GM12878 (cell line): ENCODE data around the gene NUDT22. TPM values are rescaled to one million over a fixed set of nuclear protein-coding genes. Genes with fewer than 3 reads are reported as not detected.

Source experiments
- ATAC-seq: fragments of 200-7000 bp; cut with Tn5 transposase; 3 replicates; pipeline ENCODE4 v1.9.1; 2020; ENCODE audit warnings: mild to moderate bottlenecking, moderate library complexity
- BruUV-seq: library from RNA; stranded (reverse); fragments of 400-500 nt; replicated peaks from 2 replicates; lab custom pipeline; 2021; lab: Mats Ljungman, UMichigan
- CTCF ChIA-PET: fragments of 300-600 bp; sonication (Branson Sonifier 250); formaldehyde crosslinking; extraction: SDS; loops from one replicate; lab custom pipeline; 2021; ENCODE audit warnings: inconsistent platforms; lab: Yijun Ruan, JAX
- POLR2A ChIA-PET: fragments of 350-600 bp; formaldehyde crosslinking; extraction: SDS; loops from one replicate; lab custom pipeline; 2021; ENCODE audit warnings: inconsistent platforms; lab: Charles Lee
- RAD21 ChIA-PET: fragments of 300-600 bp; sonication (Branson Sonifier 250); formaldehyde crosslinking; loops from one replicate; lab custom pipeline; 2023; ENCODE audit warnings: antibody characterized with exemption; ENCODE audit not compliant: unreplicated experiment; lab: Charles Lee
- SMC1A ChIA-PET: fragments of 300-600 bp; sonication (Branson Sonifier 250); formaldehyde crosslinking; loops from one replicate; lab custom pipeline; 2023; ENCODE audit not compliant: unreplicated experiment, uncharacterized antibody; lab: Charles Lee
- DNase-seq: peaks from one replicate; pipeline ENCODE4 v3.0.0-alpha.2; 2011; ENCODE audit warnings: low read depth, low spot score
- FAIRE-seq: peaks from 3 replicates; lab custom pipeline; 2011; peaks lifted over from hg19 to GRCh38; lab: Jason Lieb, UNC
- H2AFZ ChIP-seq: 2 replicates; pipeline ENCODE4 v1.6.0; 2011; ENCODE audit warnings: low read depth, low read length, control low read depth; ENCODE audit not compliant: control insufficient read depth
- H3K27ac ChIP-seq: 2 replicates; pipeline ENCODE4 v1.5.1; 2011; ENCODE audit warnings: control low read depth; ENCODE audit not compliant: control insufficient read depth, insufficient read depth
- H3K27me3 ChIP-seq, 2 experiments: replicated peaks in 1 of 2; 2 replicates each; pipeline versions ENCODE4 v1.6.0 to v1.6.1; 2011; ENCODE audit warnings: low read length in 1 of 2; ENCODE audit not compliant: control insufficient read depth in 2 of 2, insufficient read depth in 2 of 2
- H3K36me3 ChIP-seq, 2 experiments: 2 replicates each; pipeline ENCODE4 v1.5.1; 2011; ENCODE audit warnings: low read length in 1 of 2; ENCODE audit not compliant: control insufficient read depth in 2 of 2, insufficient read depth in 2 of 2
- H3K4me1 ChIP-seq: 2 replicates; pipeline ENCODE4 v1.6.1; 2011; ENCODE audit warnings: mild to moderate bottlenecking, low read length, moderate library complexity, mixed read lengths; ENCODE audit not compliant: control insufficient read depth, insufficient read depth
- H3K4me2 ChIP-seq: 2 replicates; pipeline ENCODE4 v1.6.0; 2011; ENCODE audit warnings: control low read depth; ENCODE audit not compliant: control insufficient read depth, insufficient read depth
- H3K4me3 ChIP-seq: fragments of 200-600 bp; sonication (generic); 2 replicates; pipeline ENCODE4 v1.5.1; 2016
- H3K79me2 ChIP-seq: 2 replicates; pipeline ENCODE4 v1.6.0; 2011; ENCODE audit warnings: low read length; ENCODE audit not compliant: control insufficient read depth, insufficient read depth
- H3K9ac ChIP-seq: 2 replicates; pipeline ENCODE4 v1.8.0; 2011; ENCODE audit warnings: low read length, control low read depth, mixed read lengths; ENCODE audit not compliant: control insufficient read depth, insufficient read depth
- H3K9me3 ChIP-seq: replicated peaks from 3 replicates; pipeline ENCODE4 v1.5.1; 2011; ENCODE audit warnings: mild to moderate bottlenecking, low read length; ENCODE audit not compliant: control insufficient read depth, insufficient read depth
- H4K20me1 ChIP-seq: 2 replicates; pipeline ENCODE4 v1.6.0; 2011; ENCODE audit not compliant: control insufficient read depth, insufficient read depth
- IRF4 ChIP-seq: IDR thresholded peaks from 2 replicates; pipeline ENCODE4 v1.6.1; 2011; ENCODE audit warnings: low read depth, low read length
- KLF5 ChIP-seq: fragments of 450-650 bp; IDR thresholded peaks from 2 replicates; pipeline ENCODE4 v1.6.1; 2014; ENCODE audit warnings: mild to moderate bottlenecking; ENCODE audit not compliant: partially characterized antibody
- MTA3 ChIP-seq: IDR thresholded peaks from 2 replicates; pipeline ENCODE4 v1.6.1; 2012; ENCODE audit warnings: low read length, inconsistent platforms, borderline replicate concordance
- SMAD1 ChIP-seq: fragments of 450-650 bp; IDR thresholded peaks from 2 replicates; pipeline ENCODE4 v1.6.1; 2018; ENCODE audit warnings: mild to moderate bottlenecking, low read depth; ENCODE audit not compliant: partially characterized antibody
- STAT1 ChIP-seq: fragments of 450-650 bp; conservative IDR thresholded peaks from 2 replicates; pipeline ENCODE4 v1.6.1; 2014; ENCODE audit warnings: antibody characterized with exemption, mild to moderate bottlenecking
- SUPT20H ChIP-seq: IDR thresholded peaks from 2 replicates; pipeline ENCODE4 v1.6.1; 2011; ENCODE audit warnings: low read depth, mild to moderate bottlenecking, low read length, moderate library complexity, borderline replicate concordance; ENCODE audit not compliant: control insufficient read depth
- WGBS: methylation state at CpG from one replicate; pipeline ENCODE4 v1.1.6; 2016; ENCODE audit warnings: low lambda C conversion rate; ENCODE audit not compliant: insufficient replicate concordance, insufficient coverage; ENCODE audit errors: missing lambda C conversion rate; 5-methylcytosine and 5-hydroxymethylcytosine counted together
- in situ Hi-C: fragments of 300-500 bp; cut with MboI; formaldehyde crosslinking; loops from 9 replicates; pipeline ENCODE4 v1.14.3; 2018; ENCODE audit warnings: mixed read lengths
- intact Hi-C: fragments of 100-400 bp; cut with micrococcal nuclease; formaldehyde crosslinking; loops from one replicate; pipeline ENCODE4 v1.14.2; 2022; ENCODE audit not compliant: unreplicated experiment
- polyA plus RNA-seq, 11 experiments: library from polyadenylated mRNA; depleted of rRNA in 4 of 11; unstranded in 6 of 11; stranded (reverse) in 5 of 11; fragments of >200 nt; fragmentation: Nextera tagmentation in 4 of 11; fragmentation: Illumina TruSeq in 1 of 11; extraction: Ambion mirVana in 4 of 11; extraction: Trizol in 1 of 11; gene quantifications; 1 replicate in 1 of 11; 2 replicates in 10 of 11; pipeline versions ENCODE4 v1.2.1 to v1.2.3, GENCODE V29; 2011 to 2016; ENCODE audit warnings: inconsistent platforms in 2 of 11, missing spikeins in 2 of 11, low read depth in 1 of 11
- total RNA-seq, 4 experiments: library from RNA; depleted of rRNA in 3 of 4; stranded (reverse); fragments of >200 nt in 3 of 4; fragmentation: Illumina TruSeq in 1 of 4; extraction: Trizol in 1 of 4; gene quantifications; 2 replicates each; pipeline versions ENCODE4 v1.2.1 to v1.2.3, GENCODE V29; 2013 to 2021

Gene NUDT22
- total and polyA plus RNA-seq, 10 of the 15 experiments (the other 5 are each of a cell fraction or from before 2014, with no cell fraction given) = 6.7 to 115 (median 64.7) TPM

- FAIRE-seq (no peak), ATAC-seq (no peak), DNase-seq (no peak)
- Histone ChIP-seq H3K79me2 (no peaks in the 10 kb centered on the region; the same call in 1 of the 2 replicates), H3K4me3 (no peak overlapping the region), H4K20me1 (no peaks in the 10 kb centered on the region), H3K9ac (no peak overlapping the region), H3K27me3 (no peaks in the 10 kb centered on the region), H2AFZ (no peak overlapping the region), H3K9me3 (no peaks in the 10 kb centered on the region), H3K4me2 (no peak overlapping the region), H3K36me3 (peaks cover 0 to 5% of the 10 kb centered on the region in 2 experiments; a peak in 2 of 4 replicates), H3K27ac (no peak overlapping the region), H3K4me1 (peaks cover 17% of the 10 kb centered on the region)
- ChIA-PET RAD21 (no interaction called here), SMC1A (no interaction called here), CTCF (interaction anchor here (0.9 kb wide), 1 partner anchor 45 kb away, joined by 4 read pairs; the partner anchor contains the start of gene CATSPERZ), POLR2A (interaction anchor here (0.5 to 0.7 kb wide), 4 partner anchors 10 to 1439 kb away, joined by 3 read pairs; no protein-coding TSS in a partner anchor)
- TF ChIP-seq SUPT20H (no peak), MTA3 (no peak)
- BruUV-seq = no TSS peak
- WGBS = 87% methylated on average over 34 of the region's 35 CpGs
- in situ Hi-C loops (no loop called here), intact Hi-C loops (no loop called here)
These were observed 29.4 kb downstream of the NUDT22 start for GRCh38 chr11:64255135-64256128.

- ATAC-seq (no peak), FAIRE-seq (no peak), DNase-seq (no peak)
- Histone ChIP-seq H3K4me3 (no peak overlapping the region), H3K4me2 (no peak overlapping the region), H2AFZ (no peak overlapping the region), H4K20me1 (no peaks in the 10 kb centered on the region), H3K27me3 (no peaks in the 10 kb centered on the region), H3K9ac (no peak overlapping the region), H3K79me2 (no peaks in the 10 kb centered on the region; the same call in 1 of the 2 replicates), H3K36me3 (peaks cover 0 to 5% of the 10 kb centered on the region in 2 experiments; a peak in 2 of 4 replicates), H3K27ac (no peak overlapping the region), H3K9me3 (no peaks in the 10 kb centered on the region), H3K4me1 (peaks cover 14% of the 10 kb centered on the region)
- ChIA-PET POLR2A (interaction anchor here (0.6 to 0.7 kb wide), 4 partner anchors 11 to 1440 kb away, joined by 3 read pairs; partner anchors contain the start of gene FKBP2), RAD21 (no interaction called here), SMC1A (no interaction called here), CTCF (interaction anchor here (0.9 kb wide), 1 partner anchor 45 kb away, joined by 4 read pairs; the partner anchor contains the start of gene CATSPERZ)
- intact Hi-C loops = no loop called here
- BruUV-seq = no TSS peak
- TF ChIP-seq IRF4 (no peak), STAT1 (no peak), SMAD1 (no peak), KLF5 (no peak)
- in situ Hi-C loops = no loop called here
- WGBS = 91% methylated on average over 15 of the region's 15 CpGs
These were observed 30.2 kb downstream of the NUDT22 start for GRCh38 chr11:64256300-64256699.
